Measurements from ENCODE around the gene TSFM. TPM values are rescaled to one million over a fixed set of nuclear protein-coding genes. Genes with fewer than 3 reads are reported as not detected.

TSFM gene
- total and polyA plus RNA-seq, 4 donors: 30.7 to 46.8 (median 36.5) TPM

GRCh38 chr12:57738661-57739237 lies 43.8 kb upstream of the TSFM start, which contains the start of gene AGAP2:
Gene AGAP2 (minus strand): TSS chr12:57738742. CDS start chr12:57738246, 496 bp downstream.
- no peaks in the 10 kb centered on the region for H3K9me3 ChIP-seq (ENCODE audit: control insufficient read depth, insufficient read depth, low read length)
- DNase-seq (ENCODE audit: low read depth in 4 of 6, low spot score in 6 of 6): peak in 4 of 6 donors; percentile 77 to 96 (median 88)
- H3K4me1 ChIP-seq (ENCODE audit: control insufficient read depth, insufficient read depth, low read length): peaks cover 47% of the 10 kb centered on the region
- peak within 1 kb of the TSS; percentile 48 for H3K4me3 ChIP-seq (ENCODE audit: low read depth, low read length)
- H3K27ac ChIP-seq (ENCODE audit: low read depth, low read length): no peak within 1 kb of the TSS
- H3K27me3 ChIP-seq (ENCODE audit: control insufficient read depth, insufficient read depth, low read length): peaks cover 73% of the 10 kb centered on the region
- H3K36me3 ChIP-seq (ENCODE audit: control insufficient read depth, insufficient read depth, low read length): peaks cover 13% of the 10 kb centered on the region
- 0% methylated on average over 16 of the region's 36 CpGs for WGBS (ENCODE audit: insufficient coverage)

GRCh38 chr12:57739387-57739786 lies 43.2 kb upstream of the TSFM start:
- Histone ChIP-seq H3K27me3 (ENCODE audit: control insufficient read depth, insufficient read depth, low read length) (peaks cover 67% of the 10 kb centered on the region), H3K36me3 (ENCODE audit: control insufficient read depth, insufficient read depth, low read length) (peaks cover 7% of the 10 kb centered on the region), H3K9me3 (ENCODE audit: control insufficient read depth, insufficient read depth, low read length) (no peaks in the 10 kb centered on the region), H3K4me3 (ENCODE audit: low read depth, low read length) (peak overlapping the region; percentile 48), H3K27ac (ENCODE audit: low read depth, low read length) (no peak overlapping the region), H3K4me1 (ENCODE audit: control insufficient read depth, insufficient read depth, low read length) (peaks cover 51% of the 10 kb centered on the region)
- whole genome bisulfite sequencing (ENCODE audit: insufficient coverage): 6% methylated on average over 3 of the region's 7 CpGs
- DNase-seq (ENCODE audit: low read depth in 4 of 6, low spot score in 6 of 6): peak in 1 of 6 donors; percentile 42

- H3K9me3 ChIP-seq (ENCODE audit: control insufficient read depth, insufficient read depth, low read length): no peaks in the 10 kb centered on the region
- H3K4me1 ChIP-seq (ENCODE audit: control insufficient read depth, insufficient read depth, low read length): peaks cover 54% of the 10 kb centered on the region
- H3K27ac ChIP-seq (ENCODE audit: low read depth, low read length): no peak overlapping the region
- no peak overlapping the region for H3K4me3 ChIP-seq (ENCODE audit: low read depth, low read length)
- no peak for DNase-seq (ENCODE audit: low read depth in 4 of 6, low spot score in 6 of 6)
- peaks cover 5% of the 10 kb centered on the region for H3K36me3 ChIP-seq (ENCODE audit: control insufficient read depth, insufficient read depth, low read length)
- 28% methylated on average over 2 of the region's 10 CpGs for WGBS (ENCODE audit: insufficient coverage)
- peaks cover 61% of the 10 kb centered on the region for H3K27me3 ChIP-seq (ENCODE audit: control insufficient read depth, insufficient read depth, low read length)
These were observed 42.6 kb upstream of the TSFM start for GRCh38 chr12:57739914-57740538.

GRCh38 chr12:57740656-57741412 lies 41.8 kb upstream of the TSFM start:
- Histone ChIP-seq H3K27ac (ENCODE audit: low read depth, low read length) (no peak overlapping the region), H3K9me3 (ENCODE audit: control insufficient read depth, insufficient read depth, low read length) (no peaks in the 10 kb centered on the region), H3K27me3 (ENCODE audit: control insufficient read depth, insufficient read depth, low read length) (peaks cover 53% of the 10 kb centered on the region), H3K4me1 (ENCODE audit: control insufficient read depth, insufficient read depth, low read length) (peaks cover 54% of the 10 kb centered on the region), H3K4me3 (ENCODE audit: low read depth, low read length) (no peak overlapping the region), H3K36me3 (ENCODE audit: control insufficient read depth, insufficient read depth, low read length) (peaks cover 5% of the 10 kb centered on the region)
- 62% methylated on average over 4 of the region's 5 CpGs for WGBS (ENCODE audit: insufficient coverage)
- peak in 1 of 6 donors; percentile 69 for DNase-seq (ENCODE audit: low read depth in 4 of 6, low spot score in 6 of 6)

GRCh38 chr12:57741413-57741789 lies 41.2 kb upstream of the TSFM start:
- no peak for DNase-seq (ENCODE audit: low read depth in 4 of 6, low spot score in 6 of 6)
- H3K4me1 ChIP-seq (ENCODE audit: control insufficient read depth, insufficient read depth, low read length): peaks cover 49% of the 10 kb centered on the region
- no peaks in the 10 kb centered on the region for H3K9me3 ChIP-seq (ENCODE audit: control insufficient read depth, insufficient read depth, low read length)
- peaks cover 5% of the 10 kb centered on the region for H3K36me3 ChIP-seq (ENCODE audit: control insufficient read depth, insufficient read depth, low read length)
- no peak overlapping the region for H3K4me3 ChIP-seq (ENCODE audit: low read depth, low read length)
- no CpG with 5 or more reads among the region's 1 CpG for WGBS (ENCODE audit: insufficient coverage)
- peaks cover 48% of the 10 kb centered on the region for H3K27me3 ChIP-seq (ENCODE audit: control insufficient read depth, insufficient read depth, low read length)
- H3K27ac ChIP-seq (ENCODE audit: low read depth, low read length): no peak overlapping the region

GRCh38 chr12:57741844-57742738 lies 40.5 kb upstream of the TSFM start:
- Histone ChIP-seq H3K27me3 (ENCODE audit: control insufficient read depth, insufficient read depth, low read length) (peaks cover 41% of the 10 kb centered on the region), H3K4me1 (ENCODE audit: control insufficient read depth, insufficient read depth, low read length) (peaks cover 42% of the 10 kb centered on the region), H3K36me3 (ENCODE audit: control insufficient read depth, insufficient read depth, low read length) (peaks cover 9% of the 10 kb centered on the region), H3K4me3 (ENCODE audit: low read depth, low read length) (no peak overlapping the region), H3K9me3 (ENCODE audit: control insufficient read depth, insufficient read depth, low read length) (no peaks in the 10 kb centered on the region), H3K27ac (ENCODE audit: low read depth, low read length) (no peak overlapping the region)
- no peak for DNase-seq (ENCODE audit: low read depth in 4 of 6, low spot score in 6 of 6)
- 59% methylated on average over 13 of the region's 14 CpGs for WGBS (ENCODE audit: insufficient coverage)

- Histone ChIP-seq H3K4me3 (ENCODE audit: low read depth, low read length) (no peak overlapping the region), H3K4me1 (ENCODE audit: control insufficient read depth, insufficient read depth, low read length) (peaks cover 34% of the 10 kb centered on the region), H3K27me3 (ENCODE audit: control insufficient read depth, insufficient read depth, low read length) (peaks cover 29% of the 10 kb centered on the region), H3K36me3 (ENCODE audit: control insufficient read depth, insufficient read depth, low read length) (peaks cover 22% of the 10 kb centered on the region), H3K27ac (ENCODE audit: low read depth, low read length) (no peak overlapping the region), H3K9me3 (ENCODE audit: control insufficient read depth, insufficient read depth, low read length) (no peaks in the 10 kb centered on the region)
- no peak for DNase-seq (ENCODE audit: low read depth in 4 of 6, low spot score in 6 of 6)
- no CpG with 5 or more reads among the region's 2 CpGs for WGBS (ENCODE audit: insufficient coverage)
These were observed 38.8 kb upstream of the TSFM start for GRCh38 chr12:57743769-57744168.

GRCh38 chr12:57744194-57744776 lies 38.3 kb upstream of the TSFM start:
- peaks cover 24% of the 10 kb centered on the region for H3K27me3 ChIP-seq (ENCODE audit: control insufficient read depth, insufficient read depth, low read length)
- WGBS (ENCODE audit: insufficient coverage): 8% methylated on average over 15 of the region's 21 CpGs
- H3K27ac ChIP-seq (ENCODE audit: low read depth, low read length): peak overlapping the region; percentile 99
- H3K4me1 ChIP-seq (ENCODE audit: control insufficient read depth, insufficient read depth, low read length): peaks cover 28% of the 10 kb centered on the region
- H3K36me3 ChIP-seq (ENCODE audit: control insufficient read depth, insufficient read depth, low read length): peaks cover 27% of the 10 kb centered on the region
- DNase-seq (ENCODE audit: low read depth in 4 of 6, low spot score in 6 of 6): no peak
- H3K4me3 ChIP-seq (ENCODE audit: low read depth, low read length): peak overlapping the region; percentile 98
- no peaks in the 10 kb centered on the region for H3K9me3 ChIP-seq (ENCODE audit: control insufficient read depth, insufficient read depth, low read length)

Measured in spinal cord (tissue), 10 donors.